Amniotic stem cell (primary cell): ENCODE data around the gene TSPAN4.

ENCODE experiments used
- DNase-seq: peaks from one replicate; lab custom pipeline; 2025; lab: John Stamatoyannopoulos, UW

The TSPAN4 gene

GRCh38 chr11:824292-824880 is 18.3 kb upstream of the TSPAN4 start:
- no peak for DNase-seq

GRCh38 chr11:824942-825341 is 17.7 kb upstream of the TSPAN4 start:
- DNase-seq, result no peak

DNA sequence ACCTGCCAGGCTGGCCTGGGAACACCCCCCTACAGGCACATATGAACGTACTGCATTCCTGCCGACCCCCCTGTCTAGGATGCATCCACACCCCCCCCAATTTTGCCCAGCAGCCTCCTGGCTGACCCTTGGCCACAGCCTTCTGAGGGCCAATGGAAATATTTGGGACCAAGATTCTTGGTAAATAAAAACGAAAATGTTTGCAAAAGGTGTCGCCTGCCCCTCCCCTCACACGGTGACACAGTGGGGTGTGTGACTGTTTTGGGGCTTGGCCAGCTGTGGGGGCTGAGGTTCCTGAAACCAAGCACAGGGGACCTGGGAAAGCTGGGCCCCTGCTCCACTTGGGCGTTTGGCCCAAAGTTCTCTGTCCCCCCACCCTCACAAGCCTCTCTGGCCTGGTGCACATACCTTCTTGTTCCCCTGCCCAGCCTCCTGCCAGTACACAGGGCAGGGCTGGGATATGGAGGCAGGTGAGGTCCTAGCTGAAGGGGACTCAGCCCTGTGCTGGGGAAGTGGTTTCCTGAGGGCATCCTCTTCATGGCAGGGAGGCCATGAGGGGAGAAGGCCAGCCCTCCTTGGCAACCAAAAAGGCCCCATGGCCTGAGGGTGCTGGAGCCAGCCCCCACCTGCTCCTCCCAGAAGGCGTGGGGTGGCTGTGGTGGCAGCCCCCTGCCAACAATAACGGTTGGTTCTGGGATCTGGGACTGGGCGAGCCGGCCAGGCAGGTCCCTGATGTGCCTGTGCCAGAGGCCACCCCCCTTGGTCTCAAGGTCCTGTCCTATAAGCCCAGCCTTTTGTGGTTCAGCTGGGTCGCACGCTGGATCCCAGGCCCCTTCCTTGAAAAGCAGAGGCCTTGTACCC is 17.1 kb upstream of the TSPAN4 start:
- DNase-seq, result no peak

DNA sequence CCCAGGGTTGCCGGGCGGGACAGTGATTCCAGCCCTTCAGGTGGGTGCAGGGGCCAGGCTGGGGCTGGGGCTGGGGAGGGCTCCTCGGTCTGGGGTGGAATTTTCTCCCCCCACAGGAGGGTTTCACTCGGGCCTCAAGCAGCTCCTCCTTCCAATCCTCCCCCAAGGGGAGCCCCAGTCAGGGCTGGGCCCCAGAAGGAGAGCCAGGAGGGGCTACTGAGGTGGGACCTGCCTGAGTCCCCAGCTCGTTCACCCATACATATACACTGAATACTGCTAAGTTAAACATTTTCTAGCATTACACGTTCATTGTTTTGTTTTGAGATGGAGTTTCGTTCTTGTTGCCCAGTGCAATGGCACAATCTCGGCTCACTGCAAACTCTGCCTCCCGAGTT is 16.4 kb upstream of the TSPAN4 start:
- DNase-seq, result no peak

DNA sequence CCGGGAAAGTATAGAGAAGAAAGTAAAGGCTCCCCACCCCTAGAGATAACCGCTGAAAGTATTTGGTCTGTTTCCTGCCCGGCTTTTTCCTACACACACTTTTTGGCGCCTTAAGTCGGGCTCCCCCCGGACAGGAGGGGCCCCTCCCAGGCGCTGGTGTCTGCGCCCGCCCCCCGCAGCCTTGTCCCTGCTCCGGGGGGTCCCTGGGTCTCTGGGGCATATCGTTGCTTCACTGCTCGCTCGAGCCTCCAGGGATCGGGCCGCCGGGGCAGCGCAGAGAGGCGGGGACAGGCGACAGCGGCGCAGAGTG is 15.9 kb upstream of the TSPAN4 start:
- no peak for DNase-seq

DNA sequence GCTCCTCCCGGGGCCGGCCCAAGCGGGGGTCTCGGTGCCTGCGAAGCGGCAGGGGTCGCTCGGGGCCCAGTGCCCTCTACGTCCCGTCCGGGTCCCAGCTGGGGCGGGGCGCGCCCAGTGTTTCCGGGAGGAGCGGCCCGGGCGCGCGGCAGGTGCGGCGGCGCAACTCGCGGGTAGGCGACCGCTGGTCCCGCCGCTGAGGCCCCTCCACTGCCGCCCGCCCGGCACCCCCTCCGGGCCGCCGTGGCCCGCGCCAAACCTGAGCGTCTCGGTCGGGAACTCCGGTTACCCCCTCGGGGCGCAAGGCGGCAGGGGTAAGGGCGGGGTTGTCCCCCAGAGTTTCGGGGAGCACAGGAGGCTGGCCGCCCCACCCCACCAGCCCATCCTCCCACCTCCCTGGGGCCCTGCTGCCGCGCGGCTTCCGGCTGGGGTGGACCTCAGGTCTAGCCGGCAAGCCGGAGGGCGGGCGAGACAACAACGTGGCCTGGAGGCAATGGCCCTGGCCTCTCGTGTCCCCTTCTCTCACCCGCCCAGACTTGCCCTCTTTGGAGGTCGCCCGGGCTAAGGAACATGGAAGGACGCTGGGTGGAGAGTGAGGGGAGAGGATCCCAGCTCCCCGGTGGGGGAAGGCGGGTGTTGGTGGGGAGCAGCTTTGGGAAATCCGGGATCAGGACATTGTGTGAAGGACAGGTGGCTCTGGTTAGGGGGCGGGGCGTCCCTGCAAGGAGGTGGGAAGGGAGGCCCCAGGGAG is 15.3 kb upstream of the TSPAN4 start:
- DNase-seq, result no peak

- DNase-seq, result no peak
Measured at GRCh38 chr11:827897-828192, 14.8 kb upstream of the TSPAN4 start, which contains the start of gene CRACR2B. Gene CRACR2B, plus strand, starts transcription at chr11:827919. Its CDS starts 689 bp downstream, at chr11:828608.

DNA sequence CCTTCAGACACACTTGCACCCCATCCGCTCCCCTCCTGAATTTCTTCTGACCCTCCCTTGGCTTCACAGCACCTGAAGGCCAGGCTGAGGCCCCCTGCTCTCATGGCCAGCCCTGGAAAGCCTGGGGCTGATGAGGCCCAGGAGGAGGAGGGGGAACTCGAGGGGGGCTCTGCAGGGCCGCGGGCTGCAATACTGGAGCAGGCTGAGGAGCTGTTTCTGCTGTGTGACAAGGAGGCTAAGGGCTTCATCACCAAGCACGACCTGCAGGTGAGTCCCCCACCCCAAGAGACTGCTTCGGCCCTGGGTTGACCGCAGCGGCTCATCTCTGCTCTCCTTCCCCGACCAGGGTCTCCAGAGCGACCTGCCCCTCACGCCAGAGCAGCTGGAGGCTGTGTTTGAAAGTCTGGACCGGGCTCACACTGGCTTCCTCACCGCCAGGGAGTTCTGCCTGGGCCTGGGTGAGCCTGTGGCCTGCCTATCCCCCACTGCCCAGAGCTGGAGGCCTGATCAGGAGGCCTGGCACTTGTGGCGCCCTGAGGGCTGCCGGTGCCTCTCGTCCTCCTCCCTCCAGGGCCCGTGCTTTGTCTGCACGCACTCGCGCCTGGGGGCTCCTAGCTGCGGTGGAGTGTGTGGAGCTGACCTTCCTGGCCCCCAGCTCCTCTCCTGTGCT is 14.0 kb upstream of the TSPAN4 start:
- no peak for DNase-seq

- DNase-seq, result no peak
Measured at GRCh38 chr11:829176-829846, 13.3 kb upstream of the TSPAN4 start.

DNA sequence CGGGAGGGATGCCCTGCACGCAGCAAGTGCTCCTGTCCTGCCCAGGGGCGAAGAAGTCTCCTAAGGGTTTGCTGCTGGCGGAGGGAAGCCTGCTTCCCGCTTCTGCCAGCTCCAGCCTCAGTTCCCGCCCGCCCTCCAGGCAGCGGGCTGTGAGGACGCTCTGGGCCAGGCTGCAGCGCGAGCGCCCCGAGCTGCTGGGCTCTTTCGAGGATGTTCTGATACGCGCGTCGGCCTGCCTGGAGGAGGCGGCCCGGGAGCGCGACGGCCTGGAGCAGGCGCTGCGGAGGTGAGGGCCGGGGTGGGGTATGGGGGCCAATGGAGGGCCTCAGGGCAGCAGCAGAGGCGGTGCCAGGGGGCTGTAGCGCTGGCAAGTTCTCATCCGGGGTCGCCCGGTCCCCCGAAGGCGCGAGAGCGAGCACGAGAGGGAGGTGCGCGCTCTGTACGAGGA is 12.8 kb upstream of the TSPAN4 start:
- no peak for DNase-seq

DNA sequence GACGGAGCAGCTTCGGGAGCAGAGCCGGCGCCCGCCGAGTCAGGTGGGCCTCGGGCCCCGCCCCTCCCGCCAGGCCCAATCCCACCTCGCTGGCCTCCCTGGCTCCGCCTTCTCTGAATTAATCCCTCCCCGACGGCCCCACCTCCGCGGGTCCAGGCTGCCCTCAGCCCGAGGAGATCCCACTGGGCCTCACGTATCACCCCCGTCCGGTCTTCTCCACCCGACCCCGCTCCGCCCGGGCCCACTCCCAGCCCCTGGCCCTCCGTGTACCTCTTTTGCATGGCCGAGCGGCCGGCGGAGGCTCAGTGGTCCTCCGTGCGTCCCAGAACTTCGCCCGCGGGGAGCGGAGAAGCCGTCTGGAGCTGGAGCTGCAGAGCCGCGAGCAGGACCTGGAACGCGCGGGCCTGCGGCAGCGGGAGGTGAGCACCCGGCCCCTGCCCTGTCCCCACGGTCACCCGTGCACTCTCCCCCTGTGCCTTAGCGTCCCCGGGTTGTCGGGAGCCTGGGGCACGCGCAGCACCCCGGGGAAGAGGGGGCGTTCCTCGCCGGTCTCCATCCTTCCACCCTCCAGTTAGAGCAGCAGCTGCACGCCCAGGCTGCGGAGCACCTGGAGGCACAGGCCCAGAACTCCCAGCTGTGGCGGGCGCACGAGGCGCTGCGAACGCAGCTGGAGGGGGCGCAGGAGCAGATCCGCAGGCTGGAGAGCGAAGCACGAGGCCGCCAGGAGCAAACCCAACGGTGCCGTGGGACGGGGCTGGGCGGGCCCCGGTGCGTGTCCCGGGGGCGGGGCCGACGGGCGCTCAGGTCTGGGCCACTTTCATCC is 12.1 kb upstream of the TSPAN4 start:
- DNase-seq, result no peak

DNA sequence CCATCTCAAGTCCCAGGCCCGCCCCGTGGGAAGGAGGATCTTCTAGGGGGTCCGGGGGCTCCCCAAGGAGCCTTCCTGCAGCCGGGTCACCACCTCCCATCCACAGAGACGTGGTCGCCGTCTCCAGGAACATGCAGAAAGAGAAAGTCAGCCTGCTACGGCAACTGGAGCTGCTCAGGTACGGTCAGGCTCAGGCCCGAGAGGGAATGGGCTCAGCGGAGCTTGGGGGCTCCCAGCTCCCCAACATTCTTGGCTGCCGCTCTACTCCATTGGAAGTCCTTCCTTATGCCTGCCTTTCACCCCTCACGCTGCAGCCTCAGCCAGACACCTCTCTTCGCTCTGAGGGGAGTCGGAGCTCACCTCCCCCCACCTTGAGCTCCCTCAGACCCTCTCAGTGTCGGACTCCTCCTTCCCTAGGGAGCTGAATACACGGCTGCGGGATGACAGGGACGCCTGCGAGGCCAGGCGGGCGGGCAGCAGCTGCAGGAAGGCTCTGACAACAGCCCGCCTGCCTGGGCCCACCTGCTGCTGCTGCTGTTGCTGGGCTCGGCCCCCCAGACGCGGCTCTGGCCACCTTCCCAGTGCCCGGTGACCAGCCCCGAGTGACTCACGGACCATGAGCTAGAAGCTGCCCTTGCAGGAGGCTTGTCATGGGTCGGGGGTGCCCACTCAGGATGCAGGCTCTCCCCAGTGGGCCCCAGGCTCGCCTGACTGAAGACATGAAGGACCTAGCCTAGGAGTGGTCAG is 11.4 kb upstream of the TSPAN4 start:
- DNase-seq, result no peak

- DNase-seq, result no peak
Measured at GRCh38 chr11:831961-832528, 10.6 kb upstream of the TSPAN4 start.

- peak; percentile 54 for DNase-seq
Measured at GRCh38 chr11:832529-833113, 10.0 kb upstream of the TSPAN4 start, which contains the start of gene CD151. Gene CD151, plus strand, starts transcription at chr11:832952. Its CDS starts 3,118 bp downstream, at chr11:836070.

DNA sequence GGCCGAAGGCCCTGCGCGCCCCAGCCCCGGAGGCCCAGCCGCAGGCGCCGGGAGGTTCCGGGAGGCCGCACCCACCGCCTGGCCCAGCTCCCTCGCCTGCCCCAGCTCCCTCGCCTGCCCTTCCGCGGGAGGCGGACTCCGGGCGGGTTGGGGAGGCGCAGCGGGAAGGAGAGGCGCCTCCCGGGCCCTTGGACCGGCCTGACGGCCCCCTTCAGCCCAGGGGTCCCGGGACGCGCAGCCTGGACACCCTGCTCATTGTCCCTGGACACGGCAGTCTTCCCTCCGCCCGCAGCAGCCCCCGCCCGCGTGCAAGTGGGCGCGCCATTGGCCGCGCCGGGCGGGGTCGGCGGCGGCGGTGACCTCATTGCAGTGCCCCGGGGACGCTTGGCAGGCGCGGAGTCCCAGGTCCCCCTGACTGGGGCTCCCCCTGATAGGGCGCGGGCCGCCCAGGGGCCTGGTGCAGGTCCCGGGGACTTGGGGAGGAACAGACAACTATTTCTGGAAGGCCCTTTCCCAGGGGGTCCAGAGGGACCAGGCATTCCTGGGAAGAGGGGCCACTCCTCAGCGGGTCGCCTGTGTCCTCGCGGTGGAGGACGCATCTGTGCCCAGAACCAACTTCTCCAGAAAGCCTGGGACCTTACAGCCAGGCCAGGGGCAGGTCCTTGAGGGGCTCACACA is 9.4 kb upstream of the TSPAN4 start:
- DNase-seq, result no peak

- no peak for DNase-seq
Measured at GRCh38 chr11:833849-834311, 8.8 kb upstream of the TSPAN4 start.

- peak; percentile 73 for DNase-seq
Measured at GRCh38 chr11:834371-835316, 8.0 kb upstream of the TSPAN4 start.

GRCh38 chr11:836274-836673 is 6.4 kb upstream of the TSPAN4 start:
- no peak for DNase-seq
